SK-N-SH treated with all-trans-retinoic acid at 6 μM for 48 hours (cell line): ENCODE measurements around the gene XRN1.

Experiments used
- ATAC-seq: fragments of 200-7000 bp; cut with Tn5 transposase; 3 replicates; pipeline ENCODE4 v1.9.1; 2020; ENCODE audit warnings: mild to moderate bottlenecking, moderate library complexity
- ARNTL ChIP-seq: fragments of 450-650 bp; formaldehyde crosslinking; IDR thresholded peaks from 2 replicates; pipeline ENCODE4 v1.5.0; 2020; ENCODE audit warnings: low read depth, mild to moderate bottlenecking, moderate library complexity, borderline replicate concordance
- BACH2 ChIP-seq: fragments of 250-450 bp; sonication (Bioruptor Pico); IDR thresholded peaks from 2 replicates; pipeline ENCODE4 v1.9.0; 2021; ENCODE audit warnings: mild to moderate bottlenecking, borderline replicate concordance
- CSDC2 ChIP-seq: fragments of 250-450 bp; sonication (Bioruptor Pico); IDR thresholded peaks from 2 replicates; pipeline ENCODE4 v1.5.0; 2020; ENCODE audit warnings: mild to moderate bottlenecking, moderate library complexity
- ESRRG ChIP-seq: fragments of 250-450 bp; sonication (Bioruptor Pico); IDR thresholded peaks from 2 replicates; pipeline ENCODE4 v1.6.1; 2021; ENCODE audit warnings: mild to moderate bottlenecking
- GLIS3 ChIP-seq: fragments of 250-450 bp; sonication (Bioruptor Pico); IDR thresholded peaks from 2 replicates; pipeline ENCODE4 v1.5.0; 2020; ENCODE audit warnings: mild to moderate bottlenecking, moderate library complexity
- ISL1 ChIP-seq: fragments of 250-450 bp; sonication (Bioruptor Pico); IDR thresholded peaks from 2 replicates; pipeline ENCODE4 v2.1.2; 2022; ENCODE audit warnings: mild to moderate bottlenecking, moderate library complexity
- OSR1 ChIP-seq: fragments of 250-450 bp; sonication (Bioruptor Pico); IDR thresholded peaks from 2 replicates; pipeline ENCODE4 v1.8.0; 2022; ENCODE audit warnings: moderate library complexity, mild to moderate bottlenecking, inconsistent platforms
- PPARA ChIP-seq: fragments of 250-450 bp; sonication (Bioruptor Pico); IDR thresholded peaks from 2 replicates; pipeline ENCODE4 v1.5.0; 2020; ENCODE audit warnings: mild to moderate bottlenecking, borderline replicate concordance
- RARB ChIP-seq: fragments of 250-450 bp; sonication (Bioruptor Pico); IDR thresholded peaks from 2 replicates; pipeline ENCODE4 v1.8.0; 2021; ENCODE audit warnings: mild to moderate bottlenecking, moderate library complexity
- SNAI2 ChIP-seq: fragments of 250-450 bp; sonication (Bioruptor Pico); IDR thresholded peaks from 2 replicates; pipeline ENCODE4 v1.5.0; 2020; ENCODE audit warnings: mild to moderate bottlenecking, moderate library complexity
- TCF4 ChIP-seq: fragments of 250-450 bp; sonication (Bioruptor Pico); IDR thresholded peaks from 2 replicates; pipeline ENCODE4 v1.8.0; 2021; ENCODE audit warnings: mild to moderate bottlenecking, moderate library complexity, borderline replicate concordance
- ZC3H10 ChIP-seq: fragments of 250-450 bp; sonication (Bioruptor Pico); IDR thresholded peaks from 2 replicates; pipeline ENCODE4 v1.5.1; 2021; ENCODE audit warnings: mild to moderate bottlenecking, moderate library complexity
- ZFP3 ChIP-seq: fragments of 250-450 bp; sonication (Bioruptor Pico); IDR thresholded peaks from 2 replicates; pipeline ENCODE4 v1.5.0; 2020; ENCODE audit warnings: mild to moderate bottlenecking, moderate library complexity
- ZFP30 ChIP-seq: fragments of 450-650 bp; formaldehyde crosslinking; IDR thresholded peaks from 2 replicates; pipeline ENCODE4 v1.5.0; 2022; ENCODE audit warnings: mild to moderate bottlenecking, moderate library complexity
- ZNF70 ChIP-seq: fragments of 450-650 bp; formaldehyde crosslinking; IDR thresholded peaks from 2 replicates; pipeline ENCODE4 v1.5.0; 2020; ENCODE audit warnings: mild to moderate bottlenecking, moderate library complexity
- ZNF8 ChIP-seq: fragments of 450-650 bp; formaldehyde crosslinking; IDR thresholded peaks from 2 replicates; pipeline ENCODE4 v1.5.0; 2020; ENCODE audit warnings: mild to moderate bottlenecking, moderate library complexity
- TF ChIP-seq, protein P1 (sequence below): fragments of 250-450 bp; sonication (Bioruptor Pico); IDR thresholded peaks from 2 replicates; pipeline ENCODE4 v1.5.1; 2021; ENCODE audit warnings: mild to moderate bottlenecking, moderate library complexity
- TF ChIP-seq, protein P2 (sequence below): fragments of 250-450 bp; sonication (Bioruptor Pico); IDR thresholded peaks from 2 replicates; pipeline ENCODE4 v1.5.1; 2020; ENCODE audit warnings: low read depth, mild to moderate bottlenecking, moderate library complexity
- TF ChIP-seq, protein P3 (sequence below): fragments of 250-450 bp; sonication (Bioruptor Pico); IDR thresholded peaks from 2 replicates; pipeline ENCODE4 v1.8.0; 2021; ENCODE audit warnings: low read depth, mild to moderate bottlenecking, moderate library complexity, borderline replicate concordance
- TF ChIP-seq, protein P4 (sequence below): fragments of 250-450 bp; sonication (Bioruptor Pico); IDR thresholded peaks from 2 replicates; pipeline ENCODE4 v1.5.0; 2020; ENCODE audit warnings: mild to moderate bottlenecking, moderate library complexity
- TF ChIP-seq, protein P5 (sequence below): fragments of 250-450 bp; sonication (Bioruptor Pico); IDR thresholded peaks from 2 replicates; pipeline ENCODE4 v1.8.0; 2020; ENCODE audit warnings: mild to moderate bottlenecking, moderate library complexity, borderline replicate concordance

Gene XRN1

DNA sequence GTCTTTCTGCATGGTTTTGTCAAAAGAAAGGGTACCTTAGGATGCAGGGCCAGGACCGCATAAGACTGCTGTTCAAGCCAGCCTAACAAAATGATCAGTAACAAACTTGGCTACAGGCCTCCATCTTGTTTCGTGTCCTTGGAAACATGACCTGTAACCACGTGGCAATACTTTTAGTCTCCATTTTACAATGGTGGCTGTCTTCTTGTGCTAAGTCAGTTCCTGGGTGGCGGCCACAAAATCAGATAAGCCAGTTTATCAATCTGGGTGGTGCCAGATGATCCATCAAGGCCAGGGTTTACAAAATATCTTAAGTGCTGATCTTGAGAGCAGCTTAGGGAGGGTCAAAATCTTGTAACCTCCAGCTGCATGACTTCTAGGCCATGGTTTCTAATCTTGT is 165.3 kb downstream of the XRN1 start (continued):
- TF ChIP-seq ESRRG (CRISPR knock-in tag): no peak

DNA sequence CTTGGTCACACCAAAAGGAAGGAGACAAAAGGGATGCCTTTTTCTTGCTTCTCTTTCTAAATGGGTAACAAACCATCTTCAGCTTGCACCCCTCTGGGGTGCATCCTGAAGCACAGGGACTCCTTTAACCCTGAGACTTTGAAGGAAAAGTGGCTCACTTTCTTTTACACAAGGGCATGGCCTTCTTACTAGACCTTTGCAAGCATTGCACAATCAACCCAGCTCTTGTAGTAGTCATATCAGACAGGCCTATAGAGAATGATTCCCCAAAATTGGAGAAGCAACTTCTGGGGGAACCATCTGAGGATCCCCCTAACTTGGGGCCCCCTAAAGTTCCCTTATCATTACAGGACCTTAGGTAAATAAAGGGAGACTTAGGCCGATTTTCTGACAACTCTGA is 166.4 kb downstream of the XRN1 start:
- no peak for ATAC-seq
- TF ChIP-seq, protein P1, sequence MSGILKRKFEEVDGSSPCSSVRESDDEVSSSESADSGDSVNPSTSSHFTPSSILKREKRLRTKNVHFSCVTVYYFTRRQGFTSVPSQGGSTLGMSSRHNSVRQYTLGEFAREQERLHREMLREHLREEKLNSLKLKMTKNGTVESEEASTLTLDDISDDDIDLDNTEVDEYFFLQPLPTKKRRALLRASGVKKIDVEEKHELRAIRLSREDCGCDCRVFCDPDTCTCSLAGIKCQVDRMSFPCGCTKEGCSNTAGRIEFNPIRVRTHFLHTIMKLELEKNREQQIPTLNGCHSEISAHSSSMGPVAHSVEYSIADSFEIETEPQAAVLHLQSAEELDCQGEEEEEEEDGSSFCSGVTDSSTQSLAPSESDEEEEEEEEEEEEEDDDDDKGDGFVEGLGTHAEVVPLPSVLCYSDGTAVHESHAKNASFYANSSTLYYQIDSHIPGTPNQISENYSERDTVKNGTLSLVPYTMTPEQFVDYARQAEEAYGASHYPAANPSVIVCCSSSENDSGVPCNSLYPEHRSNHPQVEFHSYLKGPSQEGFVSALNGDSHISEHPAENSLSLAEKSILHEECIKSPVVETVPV (CRISPR knock-in tag): no peak
- TF ChIP-seq GLIS3 (no peak), ZNF70 (CRISPR knock-in tag) (no peak), RARB (CRISPR knock-in tag) (no peak), TCF4 (CRISPR knock-in tag) (no peak), ZC3H10 (CRISPR knock-in tag) (no peak), ZFP30 (CRISPR knock-in tag) (no peak), BACH2 (CRISPR knock-in tag) (no peak), ESRRG (CRISPR knock-in tag) (no peak), OSR1 (no peak), SNAI2 (CRISPR knock-in tag) (no peak), ZNF8 (CRISPR knock-in tag) (no peak), PPARA (CRISPR knock-in tag) (no peak), ISL1 (CRISPR knock-in tag) (no peak), ARNTL (CRISPR knock-in tag) (no peak)
- TF ChIP-seq, protein P2, sequence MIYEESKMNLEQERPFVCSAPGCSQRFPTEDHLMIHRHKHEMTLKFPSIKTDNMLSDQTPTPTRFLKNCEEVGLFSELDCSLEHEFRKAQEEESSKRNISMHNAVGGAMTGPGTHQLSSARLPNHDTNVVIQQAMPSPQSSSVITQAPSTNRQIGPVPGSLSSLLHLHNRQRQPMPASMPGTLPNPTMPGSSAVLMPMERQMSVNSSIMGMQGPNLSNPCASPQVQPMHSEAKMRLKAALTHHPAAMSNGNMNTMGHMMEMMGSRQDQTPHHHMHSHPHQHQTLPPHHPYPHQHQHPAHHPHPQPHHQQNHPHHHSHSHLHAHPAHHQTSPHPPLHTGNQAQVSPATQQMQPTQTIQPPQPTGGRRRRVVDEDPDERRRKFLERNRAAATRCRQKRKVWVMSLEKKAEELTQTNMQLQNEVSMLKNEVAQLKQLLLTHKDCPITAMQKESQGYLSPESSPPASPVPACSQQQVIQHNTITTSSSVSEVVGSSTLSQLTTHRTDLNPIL (CRISPR knock-in tag): no peak
- TF ChIP-seq, protein P3, sequence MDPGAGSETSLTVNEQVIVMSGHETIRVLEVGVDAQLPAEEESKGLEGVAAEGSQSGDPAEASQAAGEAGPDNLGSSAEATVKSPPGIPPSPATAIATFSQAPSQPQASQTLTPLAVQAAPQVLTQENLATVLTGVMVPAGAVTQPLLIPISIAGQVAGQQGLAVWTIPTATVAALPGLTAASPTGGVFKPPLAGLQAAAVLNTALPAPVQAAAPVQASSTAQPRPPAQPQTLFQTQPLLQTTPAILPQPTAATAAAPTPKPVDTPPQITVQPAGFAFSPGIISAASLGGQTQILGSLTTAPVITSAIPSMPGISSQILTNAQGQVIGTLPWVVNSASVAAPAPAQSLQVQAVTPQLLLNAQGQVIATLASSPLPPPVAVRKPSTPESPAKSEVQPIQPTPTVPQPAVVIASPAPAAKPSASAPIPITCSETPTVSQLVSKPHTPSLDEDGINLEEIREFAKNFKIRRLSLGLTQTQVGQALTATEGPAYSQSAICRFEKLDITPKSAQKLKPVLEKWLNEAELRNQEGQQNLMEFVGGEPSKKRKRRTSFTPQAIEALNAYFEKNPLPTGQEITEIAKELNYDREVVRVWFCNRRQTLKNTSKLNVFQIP (CRISPR knock-in tag): no peak
- TF ChIP-seq, protein P4, sequence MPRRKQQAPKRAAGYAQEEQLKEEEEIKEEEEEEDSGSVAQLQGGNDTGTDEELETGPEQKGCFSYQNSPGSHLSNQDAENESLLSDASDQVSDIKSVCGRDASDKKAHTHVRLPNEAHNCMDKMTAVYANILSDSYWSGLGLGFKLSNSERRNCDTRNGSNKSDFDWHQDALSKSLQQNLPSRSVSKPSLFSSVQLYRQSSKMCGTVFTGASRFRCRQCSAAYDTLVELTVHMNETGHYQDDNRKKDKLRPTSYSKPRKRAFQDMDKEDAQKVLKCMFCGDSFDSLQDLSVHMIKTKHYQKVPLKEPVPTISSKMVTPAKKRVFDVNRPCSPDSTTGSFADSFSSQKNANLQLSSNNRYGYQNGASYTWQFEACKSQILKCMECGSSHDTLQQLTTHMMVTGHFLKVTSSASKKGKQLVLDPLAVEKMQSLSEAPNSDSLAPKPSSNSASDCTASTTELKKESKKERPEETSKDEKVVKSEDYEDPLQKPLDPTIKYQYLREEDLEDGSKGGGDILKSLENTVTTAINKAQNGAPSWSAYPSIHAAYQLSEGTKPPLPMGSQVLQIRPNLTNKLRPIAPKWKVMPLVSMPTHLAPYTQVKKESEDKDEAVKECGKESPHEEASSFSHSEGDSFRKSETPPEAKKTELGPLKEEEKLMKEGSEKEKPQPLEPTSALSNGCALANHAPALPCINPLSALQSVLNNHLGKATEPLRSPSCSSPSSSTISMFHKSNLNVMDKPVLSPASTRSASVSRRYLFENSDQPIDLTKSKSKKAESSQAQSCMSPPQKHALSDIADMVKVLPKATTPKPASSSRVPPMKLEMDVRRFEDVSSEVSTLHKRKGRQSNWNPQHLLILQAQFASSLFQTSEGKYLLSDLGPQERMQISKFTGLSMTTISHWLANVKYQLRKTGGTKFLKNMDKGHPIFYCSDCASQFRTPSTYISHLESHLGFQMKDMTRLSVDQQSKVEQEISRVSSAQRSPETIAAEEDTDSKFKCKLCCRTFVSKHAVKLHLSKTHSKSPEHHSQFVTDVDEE (CRISPR knock-in tag): no peak
- TF ChIP-seq, all 23 proteins: peak for 0

DNA sequence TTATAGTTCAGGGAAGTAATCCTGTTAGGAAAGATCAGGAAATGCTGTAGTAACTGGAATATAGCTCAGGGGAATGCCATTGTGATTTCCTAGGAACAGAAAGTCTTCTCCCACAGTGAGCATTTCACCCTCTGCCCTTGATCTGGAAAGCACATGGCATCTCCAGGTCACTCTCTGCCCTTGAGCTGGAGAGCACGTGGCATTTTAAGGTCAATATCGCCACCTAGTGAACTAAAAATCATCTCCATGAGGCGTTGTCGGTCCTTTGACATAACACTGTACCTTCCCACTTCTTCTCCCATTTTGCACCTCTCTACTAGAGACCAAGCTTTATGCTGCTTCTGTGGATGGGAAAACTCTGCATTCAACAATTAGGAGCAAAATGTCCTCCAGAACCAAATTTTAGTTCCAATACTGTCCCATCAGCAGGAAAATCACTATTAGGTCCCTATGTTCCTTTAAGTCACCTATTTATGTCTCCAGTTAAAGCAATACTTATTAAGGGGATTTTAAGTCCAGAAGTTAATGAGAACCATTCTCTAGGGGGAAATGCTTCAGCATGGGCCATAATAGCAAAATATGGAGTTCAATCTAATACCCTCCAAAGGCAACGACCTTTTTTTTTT is 167.8 kb downstream of the XRN1 start:
- TF ChIP-seq GLIS3 (no peak), TCF4 (CRISPR knock-in tag) (peak; percentile 44; the same call in 1 of the 2 replicates), ZFP3 (CRISPR knock-in tag) (no peak)
- peak; percentile 100 for ATAC-seq

DNA sequence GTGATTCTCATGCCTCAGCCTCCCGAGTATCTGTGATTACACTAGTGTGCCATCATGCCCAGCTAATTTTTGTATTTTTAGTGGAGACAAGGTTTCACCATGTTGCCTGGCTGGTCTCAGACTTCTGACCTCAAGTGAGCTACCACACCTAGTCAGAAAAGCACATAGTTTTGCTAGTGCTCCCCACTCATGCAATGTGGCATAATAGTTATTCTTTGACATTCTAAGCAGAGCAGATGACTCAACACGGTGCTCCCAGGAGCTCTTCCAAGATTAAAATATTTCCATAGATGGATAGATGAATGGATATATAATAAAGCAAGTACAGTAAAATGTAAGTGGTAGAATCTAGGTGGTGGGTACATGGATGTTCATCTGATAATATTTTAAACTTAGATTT is 169.4 kb downstream of the XRN1 start:
- TF ChIP-seq ZNF70 (CRISPR knock-in tag): no peak
- no peak for TF ChIP-seq RARB (CRISPR knock-in tag)
- TF ChIP-seq ARNTL (CRISPR knock-in tag): no peak

DNA sequence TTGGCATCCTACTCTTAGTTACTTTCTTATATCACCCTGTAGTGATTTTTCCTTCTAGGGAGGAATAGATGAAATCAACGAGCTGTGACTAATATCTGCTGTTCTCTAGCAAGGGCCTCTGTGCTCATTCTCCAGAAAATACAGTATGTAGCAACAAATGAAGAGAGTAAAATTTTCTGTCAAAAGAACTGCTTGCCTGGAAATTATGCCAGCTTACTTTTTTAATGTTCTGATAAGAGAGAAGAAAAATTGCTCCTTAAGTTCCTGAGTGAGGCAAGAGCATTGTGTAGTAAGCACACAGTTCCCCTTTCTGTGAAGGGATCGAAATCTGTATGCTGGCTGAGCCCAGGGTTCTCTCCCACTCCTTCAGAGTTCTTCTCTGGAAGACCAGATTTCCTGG is 171.1 kb downstream of the XRN1 start:
- TF ChIP-seq CSDC2 (CRISPR knock-in tag) (no peak), ARNTL (CRISPR knock-in tag) (no peak), ZNF8 (CRISPR knock-in tag) (no peak)
- TF ChIP-seq, protein P5, sequence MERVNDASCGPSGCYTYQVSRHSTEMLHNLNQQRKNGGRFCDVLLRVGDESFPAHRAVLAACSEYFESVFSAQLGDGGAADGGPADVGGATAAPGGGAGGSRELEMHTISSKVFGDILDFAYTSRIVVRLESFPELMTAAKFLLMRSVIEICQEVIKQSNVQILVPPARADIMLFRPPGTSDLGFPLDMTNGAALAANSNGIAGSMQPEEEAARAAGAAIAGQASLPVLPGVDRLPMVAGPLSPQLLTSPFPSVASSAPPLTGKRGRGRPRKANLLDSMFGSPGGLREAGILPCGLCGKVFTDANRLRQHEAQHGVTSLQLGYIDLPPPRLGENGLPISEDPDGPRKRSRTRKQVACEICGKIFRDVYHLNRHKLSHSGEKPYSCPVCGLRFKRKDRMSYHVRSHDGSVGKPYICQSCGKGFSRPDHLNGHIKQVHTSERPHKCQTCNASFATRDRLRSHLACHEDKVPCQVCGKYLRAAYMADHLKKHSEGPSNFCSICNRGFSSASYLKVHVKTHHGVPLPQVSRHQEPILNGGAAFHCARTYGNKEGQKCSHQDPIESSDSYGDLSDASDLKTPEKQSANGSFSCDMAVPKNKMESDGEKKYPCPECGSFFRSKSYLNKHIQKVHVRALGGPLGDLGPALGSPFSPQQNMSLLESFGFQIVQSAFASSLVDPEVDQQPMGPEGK (CRISPR knock-in tag): no peak
- no peak for ATAC-seq

More for the DNA sequence above, 169.4 kb downstream of the XRN1 start:
- no peak for ATAC-seq
